ENCODE measurements around the gene EDN3. TPM values are rescaled to one million over a fixed set of nuclear protein-coding genes. Genes with fewer than 3 reads are reported as not detected.

EDN3 gene
- total RNA-seq, 1 experiment from 2014 or later = not detected

DNA sequence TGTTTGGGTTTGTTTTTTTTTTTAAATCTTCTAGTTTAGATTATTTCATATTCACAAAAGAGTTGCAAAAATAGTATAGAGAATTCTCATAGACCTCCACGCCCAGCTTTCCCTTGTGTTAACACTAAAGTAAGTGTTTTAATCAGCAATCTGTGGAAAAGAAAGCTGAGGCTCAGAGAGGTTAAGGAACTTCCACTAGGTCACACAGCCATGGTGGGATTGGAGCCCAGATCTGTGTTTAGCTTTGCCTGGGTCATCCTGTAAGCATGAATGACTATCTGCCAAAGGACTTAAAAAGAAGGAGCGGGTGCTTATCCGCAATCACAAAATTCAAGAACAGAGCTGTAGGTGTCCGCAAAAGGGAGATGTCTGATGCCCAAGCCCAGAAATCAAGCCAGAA, 60.5 kb downstream of the EDN3 start:
- no peak for DNase-seq (ENCODE audit: low read depth)

GRCh38 chr20:59361411-59361810, 61.0 kb downstream of the EDN3 start:
- DNase-seq (ENCODE audit: low read depth) = no peak

DNA sequence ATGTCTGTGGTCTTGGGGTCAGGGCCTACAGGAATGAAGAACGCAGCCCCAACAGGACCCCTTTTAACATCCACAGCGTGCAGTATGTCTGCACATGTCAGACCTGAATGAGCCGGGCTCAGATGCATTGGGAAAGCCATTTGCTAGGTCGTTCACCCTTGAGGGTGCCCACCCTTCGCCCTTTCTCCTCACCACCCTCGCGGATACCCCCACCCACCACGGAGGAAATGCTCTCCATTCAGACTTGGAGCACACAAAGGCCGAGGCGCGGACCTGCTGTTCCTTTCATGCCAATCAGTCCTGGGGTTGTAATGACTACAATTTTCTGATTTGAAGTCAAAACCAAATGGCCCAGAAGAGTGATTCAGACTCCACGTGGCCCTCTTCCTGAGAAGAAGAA, 62.7 kb downstream of the EDN3 start:
- no peak for DNase-seq (ENCODE audit: low read depth)

GRCh38 chr20:59364611-59365010, 64.2 kb downstream of the EDN3 start:
- DNase-seq (ENCODE audit: low read depth) = no peak

GRCh38 chr20:59365611-59366285, 65.3 kb downstream of the EDN3 start:
- DNase-seq (ENCODE audit: low read depth) = no peak

DNA sequence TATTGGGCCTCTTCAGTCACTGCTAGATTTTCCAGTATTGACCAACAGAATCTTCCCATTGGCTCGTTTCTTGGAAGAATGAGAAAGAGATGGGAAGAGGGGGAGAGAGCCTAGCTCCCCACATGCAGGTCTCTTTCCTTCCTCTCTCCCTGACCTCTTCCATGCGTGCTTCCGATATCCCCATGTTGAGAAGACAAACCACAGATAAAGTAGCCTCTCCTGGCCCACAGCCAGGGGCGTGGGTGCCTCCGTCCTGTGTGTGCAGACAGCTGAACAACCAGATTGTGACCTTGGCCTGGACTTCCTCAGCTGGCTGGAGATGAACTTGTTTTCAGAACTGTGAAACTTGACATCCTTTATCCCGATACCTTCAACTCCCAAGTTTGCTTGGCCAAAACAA, 71.0 kb downstream of the EDN3 start:
- DNase-seq (ENCODE audit: low read depth) = no peak

DNA sequence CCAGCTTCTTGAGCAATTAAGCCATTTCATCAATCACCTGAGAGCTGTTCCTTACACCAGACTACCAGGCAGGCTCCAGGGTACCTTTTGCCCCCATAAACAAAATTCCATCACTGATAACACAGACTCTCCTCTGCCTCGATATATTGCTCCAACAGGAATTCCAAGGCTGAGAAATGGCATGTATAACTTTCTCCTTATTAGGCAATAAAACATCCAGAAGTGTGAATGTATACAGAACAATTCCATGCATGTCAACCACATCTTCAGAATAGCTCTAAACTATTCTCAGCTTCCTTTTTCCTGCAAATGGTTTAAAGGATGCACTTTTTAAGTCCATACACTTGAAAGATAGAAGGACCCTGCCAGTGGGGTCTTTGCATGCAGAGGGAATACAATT, 73.8 kb downstream of the EDN3 start:
- DNase-seq (ENCODE audit: low read depth) = no peak

- no peak for DNase-seq (ENCODE audit: low read depth)
Measured at GRCh38 chr20:59375541-59375940, 75.1 kb downstream of the EDN3 start.

Other genes with a start within 250 kb of the EDN3 start
- not detected in 2 replicates for gene ZNF831, start 136.8 kb upstream of the EDN3 start, total RNA-seq (2014; rRNA removed; shearing (Covaris generic))